Measurements from ENCODE around the gene LRRC72.

LRRC72 gene

GRCh38 chr7:16564909-16565426, 38.3 kb downstream of the LRRC72 start:
- H3K4me1 ChIP-seq (ENCODE audit: control insufficient read depth in 1 of 2, insufficient read depth in 2 of 2, low read length in 2 of 2): no peaks in the 10 kb centered on the region
- H3K27me3 ChIP-seq (ENCODE audit: control insufficient read depth in 1 of 2, insufficient read depth in 2 of 2, low read length in 2 of 2): no peaks in the 10 kb centered on the region
- H3K9ac ChIP-seq (ENCODE audit: low read depth in 1 of 2, low read length in 2 of 2): no peak overlapping the region
- no peak overlapping the region for H3K27ac ChIP-seq (ENCODE audit: low read depth, low read length)
- no peaks in the 10 kb centered on the region for H3K9me3 ChIP-seq (ENCODE audit: control insufficient read depth in 1 of 2, low read length in 2 of 2)
- H3K36me3 ChIP-seq (ENCODE audit: control insufficient read depth in 1 of 2, insufficient read depth in 2 of 2, low read length in 2 of 2): no peaks in the 10 kb centered on the region
- no peak overlapping the region for H3K4me3 ChIP-seq (ENCODE audit: low read depth in 1 of 2, low read length in 2 of 2)

- Histone ChIP-seq H3K27ac (ENCODE audit: low read depth, low read length) (no peak overlapping the region), H3K9ac (ENCODE audit: low read depth in 1 of 2, low read length in 2 of 2) (no peak overlapping the region), H3K36me3 (ENCODE audit: control insufficient read depth in 1 of 2, insufficient read depth in 2 of 2, low read length in 2 of 2) (no peaks in the 10 kb centered on the region), H3K9me3 (ENCODE audit: control insufficient read depth in 1 of 2, low read length in 2 of 2) (no peaks in the 10 kb centered on the region), H3K4me3 (ENCODE audit: low read depth in 1 of 2, low read length in 2 of 2) (no peak overlapping the region), H3K27me3 (ENCODE audit: control insufficient read depth in 1 of 2, insufficient read depth in 2 of 2, low read length in 2 of 2) (no peaks in the 10 kb centered on the region), H3K4me1 (ENCODE audit: control insufficient read depth in 1 of 2, insufficient read depth in 2 of 2, low read length in 2 of 2) (no peaks in the 10 kb centered on the region)
Observed at GRCh38 chr7:16571941-16572340, 45.3 kb downstream of the LRRC72 start.

- H3K4me3 ChIP-seq (ENCODE audit: low read depth in 1 of 2, low read length in 2 of 2): no peak overlapping the region
- H3K27ac ChIP-seq (ENCODE audit: low read depth, low read length): no peak overlapping the region
- H3K4me1 ChIP-seq (ENCODE audit: control insufficient read depth in 1 of 2, insufficient read depth in 2 of 2, low read length in 2 of 2): no peaks in the 10 kb centered on the region
- H3K9ac ChIP-seq (ENCODE audit: low read depth in 1 of 2, low read length in 2 of 2): no peak overlapping the region
- H3K9me3 ChIP-seq (ENCODE audit: control insufficient read depth in 1 of 2, low read length in 2 of 2): no peaks in the 10 kb centered on the region
- H3K36me3 ChIP-seq (ENCODE audit: control insufficient read depth in 1 of 2, insufficient read depth in 2 of 2, low read length in 2 of 2): no peaks in the 10 kb centered on the region
- H3K27me3 ChIP-seq (ENCODE audit: control insufficient read depth in 1 of 2, insufficient read depth in 2 of 2, low read length in 2 of 2): no peaks in the 10 kb centered on the region
Observed at GRCh38 chr7:16579216-16579615, 52.6 kb downstream of the LRRC72 start.

GRCh38 chr7:16581286-16581685, 54.7 kb downstream of the LRRC72 start:
- no peaks in the 10 kb centered on the region for H3K9me3 ChIP-seq (ENCODE audit: control insufficient read depth in 1 of 2, low read length in 2 of 2)
- no peaks in the 10 kb centered on the region for H3K27me3 ChIP-seq (ENCODE audit: control insufficient read depth in 1 of 2, insufficient read depth in 2 of 2, low read length in 2 of 2)
- H3K36me3 ChIP-seq (ENCODE audit: control insufficient read depth in 1 of 2, insufficient read depth in 2 of 2, low read length in 2 of 2): no peaks in the 10 kb centered on the region
- H3K4me3 ChIP-seq (ENCODE audit: low read depth in 1 of 2, low read length in 2 of 2): no peak overlapping the region
- H3K27ac ChIP-seq (ENCODE audit: low read depth, low read length): no peak overlapping the region
- no peaks in the 10 kb centered on the region for H3K4me1 ChIP-seq (ENCODE audit: control insufficient read depth in 1 of 2, insufficient read depth in 2 of 2, low read length in 2 of 2)
- H3K9ac ChIP-seq (ENCODE audit: low read depth in 1 of 2, low read length in 2 of 2): no peak overlapping the region

GRCh38 chr7:16583834-16584233, 57.2 kb downstream of the LRRC72 start:
- Histone ChIP-seq H3K9me3 (ENCODE audit: control insufficient read depth in 1 of 2, low read length in 2 of 2) (no peaks in the 10 kb centered on the region), H3K36me3 (ENCODE audit: control insufficient read depth in 1 of 2, insufficient read depth in 2 of 2, low read length in 2 of 2) (no peaks in the 10 kb centered on the region), H3K4me3 (ENCODE audit: low read depth in 1 of 2, low read length in 2 of 2) (no peak overlapping the region), H3K9ac (ENCODE audit: low read depth in 1 of 2, low read length in 2 of 2) (no peak overlapping the region), H3K4me1 (ENCODE audit: control insufficient read depth in 1 of 2, insufficient read depth in 2 of 2, low read length in 2 of 2) (no peaks in the 10 kb centered on the region), H3K27me3 (ENCODE audit: control insufficient read depth in 1 of 2, insufficient read depth in 2 of 2, low read length in 2 of 2) (no peaks in the 10 kb centered on the region), H3K27ac (ENCODE audit: low read depth, low read length) (no peak overlapping the region)

- Histone ChIP-seq H3K36me3 (ENCODE audit: control insufficient read depth in 1 of 2, insufficient read depth in 2 of 2, low read length in 2 of 2) (no peaks in the 10 kb centered on the region), H3K9ac (ENCODE audit: low read depth in 1 of 2, low read length in 2 of 2) (no peak overlapping the region), H3K27ac (ENCODE audit: low read depth, low read length) (no peak overlapping the region), H3K9me3 (ENCODE audit: control insufficient read depth in 1 of 2, low read length in 2 of 2) (no peaks in the 10 kb centered on the region), H3K4me1 (ENCODE audit: control insufficient read depth in 1 of 2, insufficient read depth in 2 of 2, low read length in 2 of 2) (no peaks in the 10 kb centered on the region), H3K27me3 (ENCODE audit: control insufficient read depth in 1 of 2, insufficient read depth in 2 of 2, low read length in 2 of 2) (no peaks in the 10 kb centered on the region), H3K4me3 (ENCODE audit: low read depth in 1 of 2, low read length in 2 of 2) (no peak overlapping the region)
Observed at GRCh38 chr7:16585540-16585939, 58.9 kb downstream of the LRRC72 start.

GRCh38 chr7:16586081-16586874, 59.7 kb downstream of the LRRC72 start:
- Histone ChIP-seq H3K9me3 (ENCODE audit: control insufficient read depth in 1 of 2, low read length in 2 of 2) (no peaks in the 10 kb centered on the region), H3K4me3 (ENCODE audit: low read depth in 1 of 2, low read length in 2 of 2) (no peak overlapping the region), H3K27me3 (ENCODE audit: control insufficient read depth in 1 of 2, insufficient read depth in 2 of 2, low read length in 2 of 2) (no peaks in the 10 kb centered on the region), H3K9ac (ENCODE audit: low read depth in 1 of 2, low read length in 2 of 2) (no peak overlapping the region), H3K4me1 (ENCODE audit: control insufficient read depth in 1 of 2, insufficient read depth in 2 of 2, low read length in 2 of 2) (no peaks in the 10 kb centered on the region), H3K27ac (ENCODE audit: low read depth, low read length) (no peak overlapping the region), H3K36me3 (ENCODE audit: control insufficient read depth in 1 of 2, insufficient read depth in 2 of 2, low read length in 2 of 2) (no peaks in the 10 kb centered on the region)

GRCh38 chr7:16587129-16587528, 60.5 kb downstream of the LRRC72 start:
- Histone ChIP-seq H3K4me3 (ENCODE audit: low read depth in 1 of 2, low read length in 2 of 2) (no peak overlapping the region), H3K4me1 (ENCODE audit: control insufficient read depth in 1 of 2, insufficient read depth in 2 of 2, low read length in 2 of 2) (no peaks in the 10 kb centered on the region), H3K27ac (ENCODE audit: low read depth, low read length) (no peak overlapping the region), H3K36me3 (ENCODE audit: control insufficient read depth in 1 of 2, insufficient read depth in 2 of 2, low read length in 2 of 2) (no peaks in the 10 kb centered on the region), H3K27me3 (ENCODE audit: control insufficient read depth in 1 of 2, insufficient read depth in 2 of 2, low read length in 2 of 2) (no peaks in the 10 kb centered on the region), H3K9ac (ENCODE audit: low read depth in 1 of 2, low read length in 2 of 2) (no peak overlapping the region), H3K9me3 (ENCODE audit: control insufficient read depth in 1 of 2, low read length in 2 of 2) (no peaks in the 10 kb centered on the region)

GRCh38 chr7:16587790-16588189, 61.2 kb downstream of the LRRC72 start:
- Histone ChIP-seq H3K27ac (ENCODE audit: low read depth, low read length) (no peak overlapping the region), H3K4me3 (ENCODE audit: low read depth in 1 of 2, low read length in 2 of 2) (no peak overlapping the region), H3K27me3 (ENCODE audit: control insufficient read depth in 1 of 2, insufficient read depth in 2 of 2, low read length in 2 of 2) (no peaks in the 10 kb centered on the region), H3K4me1 (ENCODE audit: control insufficient read depth in 1 of 2, insufficient read depth in 2 of 2, low read length in 2 of 2) (peaks cover 0 to 3% of the 10 kb centered on the region in 2 donors), H3K36me3 (ENCODE audit: control insufficient read depth in 1 of 2, insufficient read depth in 2 of 2, low read length in 2 of 2) (no peaks in the 10 kb centered on the region), H3K9me3 (ENCODE audit: control insufficient read depth in 1 of 2, low read length in 2 of 2) (no peaks in the 10 kb centered on the region), H3K9ac (ENCODE audit: low read depth in 1 of 2, low read length in 2 of 2) (no peak overlapping the region)

GRCh38 chr7:16589881-16590280, 63.3 kb downstream of the LRRC72 start:
- no peaks in the 10 kb centered on the region for H3K9me3 ChIP-seq (ENCODE audit: control insufficient read depth in 1 of 2, low read length in 2 of 2)
- no peak overlapping the region for H3K27ac ChIP-seq (ENCODE audit: low read depth, low read length)
- H3K9ac ChIP-seq (ENCODE audit: low read depth in 1 of 2, low read length in 2 of 2): no peak overlapping the region
- H3K4me3 ChIP-seq (ENCODE audit: low read depth in 1 of 2, low read length in 2 of 2): no peak overlapping the region
- H3K36me3 ChIP-seq (ENCODE audit: control insufficient read depth in 1 of 2, insufficient read depth in 2 of 2, low read length in 2 of 2): no peaks in the 10 kb centered on the region
- peaks cover 0 to 3% of the 10 kb centered on the region in 2 donors for H3K4me1 ChIP-seq (ENCODE audit: control insufficient read depth in 1 of 2, insufficient read depth in 2 of 2, low read length in 2 of 2)
- H3K27me3 ChIP-seq (ENCODE audit: control insufficient read depth in 1 of 2, insufficient read depth in 2 of 2, low read length in 2 of 2): no peaks in the 10 kb centered on the region
